Kidney tubule cell (primary cell): Measurements from ENCODE around the gene PPM1L.

Experiments
- DNase-seq: peaks from one replicate; pipeline ENCODE4 v3.0.0-alpha.2; 2018; ENCODE audit warnings: low spot score

The PPM1L gene

GRCh38 chr3:160809453-160809852, 53.4 kb downstream of the PPM1L start:
- DNase-seq, result no peak

GRCh38 chr3:160810362-160811236, 54.6 kb downstream of the PPM1L start:
- DNase-seq, result peak; percentile 54

- peak; percentile 11 for DNase-seq
Observed at GRCh38 chr3:160811237-160811548, 55.2 kb downstream of the PPM1L start.

GRCh38 chr3:160812304-160812703, 56.3 kb downstream of the PPM1L start:
- no peak for DNase-seq

GRCh38 chr3:160815280-160815679, 59.2 kb downstream of the PPM1L start:
- DNase-seq, result no peak

- DNase-seq, result no peak
Observed at GRCh38 chr3:160820022-160820421, 64.0 kb downstream of the PPM1L start.

GRCh38 chr3:160820430-160820829, 64.4 kb downstream of the PPM1L start:
- no peak for DNase-seq

GRCh38 chr3:160822936-160823335, 66.9 kb downstream of the PPM1L start:
- no peak for DNase-seq

- DNase-seq, result no peak
Observed at GRCh38 chr3:160825311-160825800, 69.3 kb downstream of the PPM1L start.

- no peak for DNase-seq
Observed at GRCh38 chr3:160826408-160826807, 70.4 kb downstream of the PPM1L start.

GRCh38 chr3:160826991-160827390, 71.0 kb downstream of the PPM1L start:
- no peak for DNase-seq

GRCh38 chr3:160827516-160827915, 71.5 kb downstream of the PPM1L start:
- DNase-seq, result no peak

- DNase-seq, result no peak
Observed at GRCh38 chr3:160828880-160829279, 72.8 kb downstream of the PPM1L start.

GRCh38 chr3:160829486-160830009, 73.5 kb downstream of the PPM1L start:
- no peak for DNase-seq

GRCh38 chr3:160830796-160831195, 74.8 kb downstream of the PPM1L start:
- peak; percentile 20 for DNase-seq

GRCh38 chr3:160831401-160831800, 75.4 kb downstream of the PPM1L start:
- no peak for DNase-seq

GRCh38 chr3:160837394-160837980, 81.5 kb downstream of the PPM1L start:
- DNase-seq, result no peak

- no peak for DNase-seq
Observed at GRCh38 chr3:160840590-160840989, 84.6 kb downstream of the PPM1L start.

GRCh38 chr3:160841455-160841854, 85.4 kb downstream of the PPM1L start:
- DNase-seq, result no peak

GRCh38 chr3:160842021-160843005, 86.3 kb downstream of the PPM1L start:
- no peak for DNase-seq

GRCh38 chr3:160851629-160852210, 95.7 kb downstream of the PPM1L start:
- DNase-seq, result no peak

GRCh38 chr3:160852856-160853255, 96.8 kb downstream of the PPM1L start:
- DNase-seq, result no peak
